ENCODE measurements around the gene THSD4. TPM values are rescaled to one million over a fixed set of nuclear protein-coding genes. Genes with fewer than 3 reads are reported as not detected.

The THSD4 gene
- polyA plus RNA-seq, 2 of the 4 experiments (the other 2 are of a cell fraction): 15.8 to 40.7 TPM

DNA sequence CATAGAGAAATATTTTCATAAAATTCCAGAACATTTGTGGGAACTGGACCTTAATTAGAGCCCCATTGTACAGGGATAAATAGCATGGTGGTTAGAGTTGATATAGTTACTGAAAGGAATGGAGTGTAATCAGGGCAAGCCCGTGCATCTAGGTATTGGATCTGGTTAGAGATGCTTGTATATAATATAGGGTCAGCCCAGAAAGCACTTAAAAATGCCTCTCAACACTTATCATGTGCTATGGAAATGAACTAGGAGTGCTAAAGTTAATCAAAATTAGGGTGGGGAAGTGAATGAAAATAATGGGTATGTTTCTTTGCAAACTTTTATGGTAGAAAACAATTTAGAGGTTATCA, 386.8 kb downstream of the THSD4 start:
- no peak for ATAC-seq
- TF ChIP-seq MAX (IDR thresholded peaks at IDR 0.05) (no peak), HOXA7 (CRISPR knock-in tag; IDR thresholded peaks at IDR 0.05) (no peak), RCOR1 (IDR thresholded peaks at IDR 0.05; ENCODE audit: low read depth, low read length) (no peak), POLR2A (IDR thresholded peaks at IDR 0.05; ENCODE audit: low read length) (no peak), RNF2 (IDR thresholded peaks at IDR 0.05; ENCODE audit: borderline replicate concordance, low read depth) (no peak), POLR2AphosphoS2 (conservative IDR thresholded peaks at IDR 0.05; ENCODE audit: low read length) (no peak), HMGXB4 (CRISPR knock-in tag; IDR thresholded peaks at IDR 0.05; ENCODE audit: borderline replicate concordance) (no peak), HEYL (CRISPR knock-in tag; IDR thresholded peaks at IDR 0.05) (no peak), EP300 (IDR thresholded peaks at IDR 0.05) (no peak), RFX5 (IDR thresholded peaks at IDR 0.05) (no peak), ZFP36 (IDR thresholded peaks at IDR 0.05; ENCODE audit: borderline replicate concordance, partially characterized antibody) (no peak), NFE2L2 (conservative IDR thresholded peaks at IDR 0.05; ENCODE audit: low read length) (no peak), CBX8 (IDR thresholded peaks at IDR 0.05) (no peak), TFCP2L1 (CRISPR knock-in tag; IDR thresholded peaks at IDR 0.05) (no peak), RARB (CRISPR knock-in tag; IDR thresholded peaks at IDR 0.05) (no peak), KDM5A (IDR thresholded peaks at IDR 0.05) (no peak)
- TF ChIP-seq, protein P1, sequence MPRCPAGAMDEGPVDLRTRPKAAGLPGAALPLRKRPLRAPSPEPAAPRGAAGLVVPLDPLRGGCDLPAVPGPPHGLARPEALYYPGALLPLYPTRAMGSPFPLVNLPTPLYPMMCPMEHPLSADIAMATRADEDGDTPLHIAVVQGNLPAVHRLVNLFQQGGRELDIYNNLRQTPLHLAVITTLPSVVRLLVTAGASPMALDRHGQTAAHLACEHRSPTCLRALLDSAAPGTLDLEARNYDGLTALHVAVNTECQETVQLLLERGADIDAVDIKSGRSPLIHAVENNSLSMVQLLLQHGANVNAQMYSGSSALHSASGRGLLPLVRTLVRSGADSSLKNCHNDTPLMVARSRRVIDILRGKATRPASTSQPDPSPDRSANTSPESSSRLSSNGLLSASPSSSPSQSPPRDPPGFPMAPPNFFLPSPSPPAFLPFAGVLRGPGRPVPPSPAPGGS (IDR thresholded peaks at IDR 0.05): no peak
- TF ChIP-seq, protein P2, sequence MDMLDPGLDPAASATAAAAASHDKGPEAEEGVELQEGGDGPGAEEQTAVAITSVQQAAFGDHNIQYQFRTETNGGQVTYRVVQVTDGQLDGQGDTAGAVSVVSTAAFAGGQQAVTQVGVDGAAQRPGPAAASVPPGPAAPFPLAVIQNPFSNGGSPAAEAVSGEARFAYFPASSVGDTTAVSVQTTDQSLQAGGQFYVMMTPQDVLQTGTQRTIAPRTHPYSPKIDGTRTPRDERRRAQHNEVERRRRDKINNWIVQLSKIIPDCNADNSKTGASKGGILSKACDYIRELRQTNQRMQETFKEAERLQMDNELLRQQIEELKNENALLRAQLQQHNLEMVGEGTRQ (IDR thresholded peaks at IDR 0.05): no peak
- Histone ChIP-seq H3K4me1 (no peaks in the 10 kb centered on the region), H3K4me2 (no peak overlapping the region), H3K9me3 (peaks cover 14% of the 10 kb centered on the region), H3K27ac (no peak overlapping the region), H3K4me3 (no peak overlapping the region)
- DNase-seq (ENCODE audit: low read depth in 1 of 2, low spot score in 1 of 2): no peak
- FAIRE-seq: no peak
- 76% methylated on average over 1 of the region's 1 CpG for WGBS (ENCODE audit: missing lambda C conversion rate)
- CTCF ChIA-PET: interaction anchor here (1.1 to 1.7 kb wide), 2 partner anchors 9 to 16 kb away, joined by 4 read pairs; no protein-coding TSS in a partner anchor
- POLR2A ChIA-PET: no interaction called here

GRCh38 chr15:71505962-71506361, 390.7 kb downstream of the THSD4 start:
- no peak for TF ChIP-seq KDM1A (IDR thresholded peaks at IDR 0.05; ENCODE audit: low read depth)
- TF ChIP-seq ZC3H11A (IDR thresholded peaks at IDR 0.05): no peak
- no peak for TF ChIP-seq REST (IDR thresholded peaks at IDR 0.05)
- TF ChIP-seq HOXA7 (CRISPR knock-in tag; IDR thresholded peaks at IDR 0.05): no peak
- TF ChIP-seq, protein P1 (IDR thresholded peaks at IDR 0.05): no peak
- TF ChIP-seq ZNF302 (CRISPR knock-in tag; IDR thresholded peaks at IDR 0.05): no peak
- no peak for TF ChIP-seq SMC3 (IDR thresholded peaks at IDR 0.05)
- TF ChIP-seq MAZ (IDR thresholded peaks at IDR 0.05; ENCODE audit: borderline replicate concordance, low read depth, low read length): no peak
- TF ChIP-seq JUN (IDR thresholded peaks at IDR 0.05): no peak
- TF ChIP-seq CBX8 (IDR thresholded peaks at IDR 0.05): no peak
- TF ChIP-seq NPAS2 (CRISPR knock-in tag; IDR thresholded peaks at IDR 0.05; ENCODE audit: borderline replicate concordance): no peak
- TF ChIP-seq TFCP2L1 (CRISPR knock-in tag; IDR thresholded peaks at IDR 0.05): no peak
- no peak for TF ChIP-seq MAFK (IDR thresholded peaks at IDR 0.05; ENCODE audit: partially characterized antibody)
- no peak for TF ChIP-seq FOSB (CRISPR knock-in tag; IDR thresholded peaks at IDR 0.05)
- FAIRE-seq: no peak
- CTCF ChIA-PET: no interaction called here
- Histone ChIP-seq H3K4me3 (no peak overlapping the region), H3K4me1 (no peaks in the 10 kb centered on the region), H3K4me2 (no peak overlapping the region), H3K27ac (no peak overlapping the region), H3K9me3 (peaks cover under 1% of the 10 kb centered on the region; the same call in 1 of the 3 replicates)
- no peak for ATAC-seq
- POLR2A ChIA-PET: no interaction called here
- WGBS (ENCODE audit: missing lambda C conversion rate): 61% methylated on average over 4 of the region's 4 CpGs
- DNase-seq (ENCODE audit: low read depth in 1 of 2, low spot score in 1 of 2): no peak

Measured in A549 (cell line).